IMR-90 (cell line): ENCODE data around the gene HS3ST5. TPM values are rescaled to one million over a fixed set of nuclear protein-coding genes. Genes with fewer than 3 reads are reported as not detected.
A peak's percentile ranks its signal among the peaks of the same experiment; 100 is the strongest.

Source experiments
- ATAC-seq: fragments of 200-7000 bp; cut with Tn5 transposase; 2 replicates; pipeline ENCODE4 v1.9.1; 2020; ENCODE audit warnings: low read depth, mild to moderate bottlenecking, moderate library complexity
- BruUV-seq: library from RNA; stranded (reverse); fragments of 400-500 nt; replicated peaks from 2 replicates; lab custom pipeline; 2021; lab: Mats Ljungman, UMichigan
- CTCF ChIA-PET: fragments of 300-600 bp; formaldehyde crosslinking; extraction: SDS; loops from one replicate; lab custom pipeline; 2021; ENCODE audit warnings: antibody characterized with exemption; lab: Yijun Ruan, JAX
- POLR2A ChIA-PET: fragments of 300-600 bp; sonication (Branson Sonifier 250); formaldehyde crosslinking; loops from one replicate; lab custom pipeline; 2022; ENCODE audit warnings: antibody characterized with exemption; ENCODE audit not compliant: unreplicated experiment; lab: Charles Lee
- DNase-seq: peaks from one replicate; pipeline ENCODE4 v3.0.0; 2013
- H2AFZ ChIP-seq: replicated peaks from 2 replicates; pipeline ENCODE3; 2013; ENCODE audit warnings: low read length, mild to moderate bottlenecking; ENCODE audit not compliant: poor library complexity
- H2AK5ac ChIP-seq: 2 replicates; pipeline ENCODE4 v1.6.1; 2013; ENCODE audit warnings: low read depth, low read length, inconsistent platforms
- H2AK9ac ChIP-seq: replicated peaks from 2 replicates; pipeline ENCODE3; 2013; ENCODE audit warnings: mild to moderate bottlenecking, low read depth, low read length, moderate library complexity; ENCODE audit not compliant: poor library complexity
- H2BK120ac ChIP-seq: 2 replicates; pipeline ENCODE4 v1.6.1; 2013; ENCODE audit warnings: low read depth, low read length, inconsistent platforms
- H2BK15ac ChIP-seq: 3 replicates; pipeline ENCODE4 v1.6.1; 2013; ENCODE audit warnings: low read depth, low read length, inconsistent platforms
- H2BK20ac ChIP-seq: 2 replicates; pipeline ENCODE4 v1.6.1; 2013; ENCODE audit warnings: low read depth, mild to moderate bottlenecking, inconsistent platforms, low read length, moderate library complexity
- H2BK5ac ChIP-seq: 2 replicates; pipeline ENCODE4 v1.6.1; 2013; ENCODE audit warnings: mild to moderate bottlenecking, low read depth, low read length, inconsistent platforms; ENCODE audit not compliant: poor library complexity, severe bottlenecking
- H3K14ac ChIP-seq: replicated peaks from 2 replicates; pipeline ENCODE4 v1.6.1; 2013; ENCODE audit warnings: low read depth, low read length, inconsistent platforms
- H3K18ac ChIP-seq: 2 replicates; pipeline ENCODE4 v1.6.1; 2013; ENCODE audit warnings: low read depth, low read length, control low read depth
- H3K23ac ChIP-seq: 2 replicates; pipeline ENCODE4 v1.6.1; 2013; ENCODE audit warnings: low read depth, low read length, inconsistent platforms
- H3K27ac ChIP-seq: 2 replicates; pipeline ENCODE4 v1.5.1; 2013; ENCODE audit warnings: mild to moderate bottlenecking, control low read depth, low read length; ENCODE audit not compliant: insufficient read depth
- H3K27me3 ChIP-seq: 2 replicates; pipeline ENCODE4 v1.6.1; 2013; ENCODE audit warnings: low read length; ENCODE audit not compliant: control insufficient read depth, insufficient read depth
- H3K36me3 ChIP-seq: 2 replicates; pipeline ENCODE4 v1.6.1; 2013; ENCODE audit warnings: low read length, mixed read lengths; ENCODE audit not compliant: control insufficient read depth, insufficient read depth
- H3K4ac ChIP-seq: 2 replicates; pipeline ENCODE4 v1.6.1; 2013; ENCODE audit warnings: low read depth, low read length, inconsistent platforms
- H3K4me1 ChIP-seq: 2 replicates; pipeline ENCODE4 v1.6.1; 2013; ENCODE audit warnings: low read length, mixed read lengths; ENCODE audit not compliant: control insufficient read depth, insufficient read depth
- H3K4me2 ChIP-seq: 2 replicates; pipeline ENCODE4 v1.6.1; 2013; ENCODE audit warnings: low read depth, mild to moderate bottlenecking, control low read depth, low read length, moderate library complexity
- H3K4me3 ChIP-seq: 2 replicates; pipeline ENCODE4 v1.5.1; 2013; ENCODE audit warnings: low read depth, mild to moderate bottlenecking, control low read depth, low read length, moderate library complexity; ENCODE audit not compliant: insufficient read depth
- H3K56ac ChIP-seq: 2 replicates; pipeline ENCODE4 v1.6.1; 2013; ENCODE audit warnings: low read length, inconsistent platforms; ENCODE audit not compliant: insufficient read depth; ENCODE audit errors: extremely low read depth
- H3K79me1 ChIP-seq, 2 experiments: 2 replicates each; pipeline ENCODE4 v1.6.1; 2013; ENCODE audit warnings: low read length in 2 of 2, inconsistent platforms in 1 of 2, low read depth in 1 of 2
- H3K9ac ChIP-seq: 2 replicates; pipeline ENCODE4 v1.6.1; 2013; ENCODE audit warnings: low read depth, low read length, control low read depth
- H3K9me1 ChIP-seq: 2 replicates; pipeline ENCODE4 v1.6.1; 2013; ENCODE audit warnings: low read length, inconsistent platforms; ENCODE audit not compliant: insufficient read depth
- H3K9me3 ChIP-seq: 2 replicates; pipeline ENCODE4 v1.6.1; 2013; ENCODE audit warnings: low read length; ENCODE audit not compliant: control insufficient read depth, insufficient read depth
- H4K20me1 ChIP-seq: 2 replicates; pipeline ENCODE4 v1.6.1; 2013; ENCODE audit warnings: low read length, inconsistent platforms; ENCODE audit not compliant: insufficient read depth
- H4K5ac ChIP-seq: 2 replicates; pipeline ENCODE4 v1.6.1; 2013; ENCODE audit warnings: mild to moderate bottlenecking, low read depth, low read length, control low read depth
- H4K8ac ChIP-seq, 2 experiments: 2 replicates each; pipeline ENCODE4 v1.6.1; 2013; ENCODE audit warnings: low read depth in 2 of 2, low read length in 2 of 2, control low read depth in 1 of 2, inconsistent platforms in 1 of 2
- H4K91ac ChIP-seq: 2 replicates; pipeline ENCODE4 v1.6.1; 2013; ENCODE audit warnings: low read depth, low read length, inconsistent platforms; ENCODE audit not compliant: insufficient read depth
- BHLHE40 ChIP-seq: fragments of 150-350 bp; IDR thresholded peaks from 2 replicates; pipeline ENCODE4 v1.6.1; 2016; ENCODE audit warnings: mild to moderate bottlenecking, low read depth, low read length
- CEBPB ChIP-seq: IDR thresholded peaks from 2 replicates; pipeline ENCODE4 v1.6.1; 2012; ENCODE audit warnings: low read depth, low read length, improper control_type of control experiment
- CHD1 ChIP-seq: IDR thresholded peaks from 2 replicates; pipeline ENCODE4 v1.6.1; 2012; ENCODE audit warnings: low read depth, low read length, improper control_type of control experiment
- FOS ChIP-seq: fragments of 150-350 bp; IDR thresholded peaks from 2 replicates; pipeline ENCODE4 v1.6.1; 2016; ENCODE audit warnings: low read depth, low read length
- MAFK ChIP-seq: IDR thresholded peaks from 2 replicates; pipeline ENCODE4 v1.6.1; 2012; ENCODE audit warnings: low read depth, low read length, improper control_type of control experiment
- MAZ ChIP-seq: IDR thresholded peaks from 2 replicates; pipeline ENCODE4 v1.6.1; 2012; ENCODE audit warnings: low read depth, mild to moderate bottlenecking, low read length, improper control_type of control experiment, moderate library complexity, borderline replicate concordance
- MXI1 ChIP-seq: IDR thresholded peaks from 2 replicates; pipeline ENCODE4 v1.6.1; 2012; ENCODE audit warnings: low read depth, mild to moderate bottlenecking, low read length, moderate library complexity, borderline replicate concordance
- NFE2L2 ChIP-seq: fragments of 150-350 bp; IDR thresholded peaks from 2 replicates; pipeline ENCODE4 v1.6.1; 2016; ENCODE audit warnings: low read depth, mild to moderate bottlenecking, low read length
- POLR2A ChIP-seq: IDR thresholded peaks from 2 replicates; pipeline ENCODE4 v1.6.1; 2012; ENCODE audit warnings: mild to moderate bottlenecking, low read depth, low read length
- RAD21 ChIP-seq: IDR thresholded peaks from 2 replicates; pipeline ENCODE4 v1.6.1; 2012; ENCODE audit warnings: low read length, improper control_type of control experiment
- RCOR1 ChIP-seq: IDR thresholded peaks from 2 replicates; pipeline ENCODE4 v1.6.1; 2012; ENCODE audit warnings: mild to moderate bottlenecking, low read length, improper control_type of control experiment; ENCODE audit not compliant: insufficient replicate concordance
- SMC3 ChIP-seq: fragments of 150-350 bp; IDR thresholded peaks from 2 replicates; pipeline ENCODE4 v1.6.1; 2016; ENCODE audit warnings: low read depth, mild to moderate bottlenecking, antibody characterized with exemption, low read length, moderate library complexity
- WGBS, 2 experiments: methylation state at CpG; one replicate each; pipeline versions ENCODE4 v1.1.5 to v1.1.7; 2013; ENCODE audit warnings: missing lambda C conversion rate in 2 of 2; ENCODE audit not compliant: insufficient read length in 1 of 2; ENCODE audit errors: extremely low coverage in 2 of 2; 5-methylcytosine and 5-hydroxymethylcytosine counted together
- dilution Hi-C: fragments of 300-500 bp; cut with HindIII; formaldehyde crosslinking; loops from one replicate; pipeline ENCODE4 v1.14.3; 2018; ENCODE audit warnings: low sequenced_read_pairs; ENCODE audit not compliant: unreplicated experiment
- in situ Hi-C: fragments of 300-500 bp; cut with MboI; formaldehyde crosslinking; loops from 3 replicates; pipeline ENCODE4 v1.14.3; 2019; ENCODE audit warnings: low sequenced_read_pairs, inconsistent platforms, mixed read lengths
- intact Hi-C: fragments of 100-400 bp; cut with micrococcal nuclease; formaldehyde crosslinking; loops from 2 replicates; pipeline ENCODE4 v1.10.0; 2022
- polyA plus RNA-seq, 3 experiments: library from polyadenylated mRNA; depleted of rRNA; stranded (reverse); fragments of >200 nt; gene quantifications; 2 replicates each; pipeline ENCODE4 v1.2.3, GENCODE V29; 2012; ENCODE audit warnings: low replicate concordance in 1 of 3
- total RNA-seq: library from RNA; depleted of rRNA; stranded (reverse); fragments of >200 nt; gene quantifications from 2 replicates; pipeline ENCODE4 v1.2.3, GENCODE V29; 2012
- TF ChIP-seq, protein P1 (sequence below): fragments of 150-350 bp; IDR thresholded peaks from 2 replicates; pipeline ENCODE4 v1.6.1; 2016; ENCODE audit warnings: low read depth, mild to moderate bottlenecking, low read length, moderate library complexity, borderline replicate concordance
- TF ChIP-seq, protein P2 (sequence below): conservative IDR thresholded peaks from 2 replicates; pipeline ENCODE4 v1.5.1; 2012; ENCODE audit warnings: mild to moderate bottlenecking, low read depth, low read length, improper control_type of control experiment

Gene HS3ST5
- total and polyA plus RNA-seq, 2 of the 4 experiments (the other 2 are of a cell fraction) = not detected

DNA sequence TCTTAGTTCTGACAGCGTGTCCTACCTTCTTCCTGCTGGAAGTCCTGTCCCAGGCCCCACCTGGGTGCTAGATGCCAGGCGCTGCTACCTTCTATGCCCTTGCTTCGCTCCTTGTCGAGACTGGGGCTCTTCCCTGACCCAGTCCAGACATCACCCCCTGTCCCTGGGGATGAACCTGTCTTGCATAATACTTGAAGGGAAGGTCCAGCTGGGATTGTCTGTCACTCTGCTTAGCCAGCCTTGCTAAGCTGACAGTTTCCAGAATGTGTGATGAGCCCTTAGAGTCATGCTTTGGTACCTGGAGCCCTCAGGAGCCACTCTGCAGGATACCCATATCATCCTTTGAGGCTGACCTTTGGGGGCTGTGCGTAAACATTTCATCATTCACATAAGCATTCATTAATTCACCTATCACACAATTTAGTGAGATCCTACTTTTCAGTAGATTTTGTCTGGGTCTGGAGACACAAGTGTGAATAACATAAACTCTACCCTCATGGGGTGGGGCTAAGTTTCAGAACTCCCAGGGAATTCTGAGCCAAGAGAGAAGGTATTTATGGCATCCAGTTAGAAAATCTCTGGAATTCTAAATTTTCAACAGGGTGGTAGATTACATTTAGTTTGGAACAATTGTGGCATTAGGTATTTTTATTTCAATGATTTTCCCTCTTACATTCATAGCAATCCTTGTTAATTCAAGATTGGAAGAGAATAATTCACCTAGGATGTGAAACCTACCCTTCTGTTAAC lies 220.7 kb downstream of the HS3ST5 start:
- H2BK15ac ChIP-seq = no peak overlapping the region
- H3K14ac ChIP-seq = no peak overlapping the region
- H2BK20ac ChIP-seq = no peak overlapping the region
- no peak; the same call in 1 of the 2 replicates for ATAC-seq
- no peak overlapping the region for H4K5ac ChIP-seq
- H4K91ac ChIP-seq = no peak overlapping the region
- no peak overlapping the region for H4K8ac ChIP-seq
- H3K56ac ChIP-seq = no peak overlapping the region
- TF ChIP-seq POLR2A = no peak
- TF ChIP-seq MAFK = no peak
- TF ChIP-seq, protein P1, sequence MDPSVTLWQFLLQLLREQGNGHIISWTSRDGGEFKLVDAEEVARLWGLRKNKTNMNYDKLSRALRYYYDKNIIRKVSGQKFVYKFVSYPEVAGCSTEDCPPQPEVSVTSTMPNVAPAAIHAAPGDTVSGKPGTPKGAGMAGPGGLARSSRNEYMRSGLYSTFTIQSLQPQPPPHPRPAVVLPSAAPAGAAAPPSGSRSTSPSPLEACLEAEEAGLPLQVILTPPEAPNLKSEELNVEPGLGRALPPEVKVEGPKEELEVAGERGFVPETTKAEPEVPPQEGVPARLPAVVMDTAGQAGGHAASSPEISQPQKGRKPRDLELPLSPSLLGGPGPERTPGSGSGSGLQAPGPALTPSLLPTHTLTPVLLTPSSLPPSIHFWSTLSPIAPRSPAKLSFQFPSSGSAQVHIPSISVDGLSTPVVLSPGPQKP = no peak
- no peak for TF ChIP-seq CHD1
- no peak for TF ChIP-seq RCOR1
- TF ChIP-seq SMC3 = no peak
- TF ChIP-seq, protein P2, sequence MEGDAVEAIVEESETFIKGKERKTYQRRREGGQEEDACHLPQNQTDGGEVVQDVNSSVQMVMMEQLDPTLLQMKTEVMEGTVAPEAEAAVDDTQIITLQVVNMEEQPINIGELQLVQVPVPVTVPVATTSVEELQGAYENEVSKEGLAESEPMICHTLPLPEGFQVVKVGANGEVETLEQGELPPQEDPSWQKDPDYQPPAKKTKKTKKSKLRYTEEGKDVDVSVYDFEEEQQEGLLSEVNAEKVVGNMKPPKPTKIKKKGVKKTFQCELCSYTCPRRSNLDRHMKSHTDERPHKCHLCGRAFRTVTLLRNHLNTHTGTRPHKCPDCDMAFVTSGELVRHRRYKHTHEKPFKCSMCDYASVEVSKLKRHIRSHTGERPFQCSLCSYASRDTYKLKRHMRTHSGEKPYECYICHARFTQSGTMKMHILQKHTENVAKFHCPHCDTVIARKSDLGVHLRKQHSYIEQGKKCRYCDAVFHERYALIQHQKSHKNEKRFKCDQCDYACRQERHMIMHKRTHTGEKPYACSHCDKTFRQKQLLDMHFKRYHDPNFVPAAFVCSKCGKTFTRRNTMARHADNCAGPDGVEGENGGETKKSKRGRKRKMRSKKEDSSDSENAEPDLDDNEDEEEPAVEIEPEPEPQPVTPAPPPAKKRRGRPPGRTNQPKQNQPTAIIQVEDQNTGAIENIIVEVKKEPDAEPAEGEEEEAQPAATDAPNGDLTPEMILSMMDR = no peak
- TF ChIP-seq RAD21 = no peak
- no peak for TF ChIP-seq NFE2L2
- TF ChIP-seq MAZ = no peak
- no peak for TF ChIP-seq MXI1
- TF ChIP-seq BHLHE40 = no peak
- TF ChIP-seq FOS = no peak
- TF ChIP-seq CEBPB = no peak
- no peak overlapping the region for H2AK5ac ChIP-seq
- no peaks in the 10 kb centered on the region for H3K9me1 ChIP-seq
- H3K27me3 ChIP-seq = peaks cover 4% of the 10 kb centered on the region
- peak overlapping the region; percentile 10 for H2AFZ ChIP-seq
- intact Hi-C loops (no loop called here), dilution Hi-C loops (no loop called here), in situ Hi-C loops (no loop called here)
- no peak overlapping the region for H3K23ac ChIP-seq
- no peak overlapping the region for H3K4me2 ChIP-seq
- no peaks in the 10 kb centered on the region for H3K79me1 ChIP-seq
- BruUV-seq = no TSS peak
- no peak overlapping the region for H3K9ac ChIP-seq
- H3K4me1 ChIP-seq = no peaks in the 10 kb centered on the region
- DNase-seq = no peak
- POLR2A ChIA-PET = no interaction called here
- no peak overlapping the region for H3K4me3 ChIP-seq
- no peak overlapping the region for H2AK9ac ChIP-seq
- no peak overlapping the region for H3K4ac ChIP-seq
- CTCF ChIA-PET = no interaction called here
- no peaks in the 10 kb centered on the region for H4K20me1 ChIP-seq
- no peak overlapping the region for H2BK5ac ChIP-seq
- no peak overlapping the region for H3K27ac ChIP-seq
- no peaks in the 10 kb centered on the region for H3K9me3 ChIP-seq
- no CpG with 5 or more reads among the region's 5 CpGs for WGBS, 2 experiments
- H3K18ac ChIP-seq = no peak overlapping the region
- H3K36me3 ChIP-seq = no peaks in the 10 kb centered on the region
- H2BK120ac ChIP-seq = no peak overlapping the region
